ENCODE measurements around the gene NECAB3. TPM values are rescaled to one million over a fixed set of nuclear protein-coding genes. Genes with fewer than 3 reads are reported as not detected.

The NECAB3 gene
- total and polyA plus RNA-seq, 2 of the 13 experiments (the other 11 are each of a cell fraction or from before 2014, with no cell fraction given): 61.5 to 65.5 TPM

- TF ChIP-seq GMEB1 (CRISPR knock-in tag; IDR thresholded peaks at IDR 0.05; ENCODE audit: borderline replicate concordance) (0 out of 2 replicates have a peak, but pooled peaks have one; percentile 1), ZNF772 (CRISPR knock-in tag; IDR thresholded peaks at IDR 0.05) (0 out of 2 replicates have a peak, but pooled peaks have one; percentile 12), MZF1 (CRISPR knock-in tag; IDR thresholded peaks at IDR 0.05; ENCODE audit: borderline replicate concordance) (0 out of 2 replicates have a peak, but pooled peaks have one; percentile 15), HOXA9 (CRISPR knock-in tag; IDR thresholded peaks at IDR 0.05; ENCODE audit: borderline replicate concordance) (no peak), TEAD2 (CRISPR knock-in tag; IDR thresholded peaks at IDR 0.05) (no peak), NFATC3 (CRISPR knock-in tag; IDR thresholded peaks at IDR 0.05) (0 out of 2 replicates have a peak, but pooled peaks have one; percentile 72), SRF (IDR thresholded peaks at IDR 0.05; ENCODE audit: low read depth, low read length) (no peak), CEBPZ (IDR thresholded peaks at IDR 0.05; ENCODE audit: low read length) (no peak), ZBTB39 (CRISPR knock-in tag; IDR thresholded peaks at IDR 0.05) (peak; percentile 90), ZEB1 (IDR thresholded peaks at IDR 0.05; ENCODE audit: insufficient replicate concordance, low read depth) (no peak), SMYD3 (CRISPR knock-in tag; IDR thresholded peaks at IDR 0.05) (no peak), LCORL (IDR thresholded peaks at IDR 0.05) (no peak), LCORL (CRISPR knock-in tag; IDR thresholded peaks at IDR 0.05) (peak; percentile 70; the same call in 1 of the 2 replicates), CENPT (CRISPR knock-in tag; IDR thresholded peaks at IDR 0.05; ENCODE audit: low read depth) (no peak), ZNF230 (CRISPR knock-in tag; IDR thresholded peaks at IDR 0.05) (0 out of 2 replicates have a peak, but pooled peaks have one; percentile 23), TFAP4 (IDR thresholded peaks at IDR 0.05; ENCODE audit: borderline replicate concordance, low read depth) (peak; percentile 38; the same call in 1 of the 2 replicates), ZNF776 (CRISPR knock-in tag; IDR thresholded peaks at IDR 0.05) (0 out of 2 replicates have a peak, but pooled peaks have one; percentile 13), ZNF430 (CRISPR knock-in tag; IDR thresholded peaks at IDR 0.05) (0 out of 2 replicates have a peak, but pooled peaks have one; percentile 6), ZBTB7A (CRISPR knock-in tag; IDR thresholded peaks at IDR 0.05) (0 out of 2 replicates have a peak, but pooled peaks have one; percentile 55), TGIF2 (CRISPR knock-in tag; IDR thresholded peaks at IDR 0.05) (peak; percentile 39; the same call in 1 of the 2 replicates), KLF12 (CRISPR knock-in tag; IDR thresholded peaks at IDR 0.05; ENCODE audit: borderline replicate concordance) (no peak), ZNF605 (CRISPR knock-in tag; IDR thresholded peaks at IDR 0.05) (0 out of 2 replicates have a peak, but pooled peaks have one; percentile 13)
Observed at GRCh38 chr20:33664085-33664761, 10.0 kb downstream of the NECAB3 start (continued).
